ENCODE measurements around the gene INPP4A.

The INPP4A gene

GRCh38 chr2:98551316-98551715 is 106.7 kb downstream of the INPP4A start:
- H3K9me3 ChIP-seq (ENCODE audit: insufficient read depth, low read depth, low read length) = no peaks in the 10 kb centered on the region
- H3K4me1 ChIP-seq (ENCODE audit: insufficient read depth, low read length) = no peaks in the 10 kb centered on the region
- no peak overlapping the region for H3K9ac ChIP-seq (ENCODE audit: low read depth, low read length)
- WGBS = 97% methylated on average over 6 of the region's 6 CpGs
- H3K36me3 ChIP-seq (ENCODE audit: insufficient read depth, low read length) = peaks cover 72% of the 10 kb centered on the region
- H3K4me3 ChIP-seq (ENCODE audit: low read length) = no peak overlapping the region
- no peaks in the 10 kb centered on the region for H3K27me3 ChIP-seq (ENCODE audit: insufficient read depth, low read length)
- no peak overlapping the region for H3K27ac ChIP-seq (ENCODE audit: low read depth, low read length)

DNA sequence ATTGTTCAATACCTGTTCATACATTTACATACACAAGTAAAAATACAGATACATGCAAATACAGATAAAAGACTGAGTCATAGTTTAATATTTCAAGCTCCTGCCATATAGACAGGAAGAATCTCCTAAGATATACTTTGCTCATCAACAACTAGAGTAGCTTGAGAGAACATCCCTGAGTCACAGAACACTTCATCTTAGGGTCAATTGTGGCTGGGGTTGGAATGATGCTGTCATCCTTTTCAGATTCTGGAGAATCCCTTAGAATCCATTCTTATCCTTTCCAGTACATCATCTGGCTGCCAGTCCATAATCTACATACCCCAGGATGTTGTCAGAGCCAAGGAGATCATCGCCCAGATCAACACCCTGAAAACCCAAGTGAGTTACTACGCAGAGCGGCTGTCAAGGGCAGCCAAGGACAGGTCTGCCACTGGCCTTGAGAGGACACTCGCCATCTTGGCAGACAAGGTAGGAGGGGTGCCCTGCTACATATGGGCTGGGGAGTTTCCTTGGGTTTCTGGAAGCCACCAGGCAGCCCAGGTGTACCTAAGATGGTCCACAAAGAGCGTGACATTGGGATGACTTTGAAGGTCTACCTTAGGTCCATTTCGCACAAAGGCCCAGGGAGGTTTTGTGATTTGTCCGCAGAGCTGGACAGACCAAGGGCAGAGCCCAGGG is 108.0 kb downstream of the INPP4A start:
- Histone ChIP-seq H3K4me3 (ENCODE audit: low read length) (no peak overlapping the region), H3K27ac (ENCODE audit: low read depth, low read length) (no peak overlapping the region), H3K9me3 (ENCODE audit: insufficient read depth, low read depth, low read length) (no peaks in the 10 kb centered on the region), H3K4me1 (ENCODE audit: insufficient read depth, low read length) (no peaks in the 10 kb centered on the region), H3K36me3 (ENCODE audit: insufficient read depth, low read length) (peaks cover 73% of the 10 kb centered on the region), H3K9ac (ENCODE audit: low read depth, low read length) (no peak overlapping the region), H3K27me3 (ENCODE audit: insufficient read depth, low read length) (no peaks in the 10 kb centered on the region)
- WGBS = 96% methylated on average over 7 of the region's 7 CpGs

DNA sequence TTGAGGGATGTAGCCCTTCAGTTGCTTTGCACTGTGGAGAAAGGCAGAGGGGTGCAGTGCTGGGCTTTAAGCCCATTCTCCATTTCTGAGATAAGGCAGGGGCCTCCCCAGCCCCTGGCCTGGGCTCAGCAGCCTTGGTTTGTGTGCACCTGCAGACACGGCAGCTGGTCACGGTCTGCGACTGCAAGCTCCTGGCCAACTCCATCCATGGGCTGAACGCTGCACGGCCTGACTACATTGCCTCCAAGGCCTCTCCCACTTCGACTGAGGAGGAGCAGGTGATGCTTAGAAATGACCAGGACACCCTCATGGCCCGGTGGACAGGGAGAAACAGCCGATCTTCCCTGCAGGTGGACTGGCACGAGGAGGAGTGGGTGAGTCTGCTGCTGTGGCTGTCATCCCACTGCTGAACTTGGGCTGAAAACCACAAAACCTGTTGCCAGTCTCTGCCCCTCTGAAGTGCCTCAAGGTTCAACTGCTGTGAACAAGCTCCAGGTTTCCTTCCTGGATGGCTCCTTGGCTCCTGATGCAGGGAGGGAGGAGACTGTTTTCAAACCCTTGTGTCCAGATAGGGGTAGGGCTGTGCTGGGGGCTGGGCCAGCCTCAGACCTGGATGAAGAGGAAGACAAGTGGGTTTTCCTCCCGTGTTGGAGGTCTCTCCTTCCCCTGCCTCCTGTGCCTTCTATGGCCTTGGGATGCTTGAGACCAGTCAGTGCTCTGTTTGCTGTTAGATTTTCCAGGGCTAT is 109.6 kb downstream of the INPP4A start:
- Histone ChIP-seq H3K9me3 (ENCODE audit: insufficient read depth, low read depth, low read length) (no peaks in the 10 kb centered on the region), H3K27me3 (ENCODE audit: insufficient read depth, low read length) (no peaks in the 10 kb centered on the region), H3K36me3 (ENCODE audit: insufficient read depth, low read length) (peaks cover 73% of the 10 kb centered on the region), H3K9ac (ENCODE audit: low read depth, low read length) (no peak overlapping the region), H3K4me1 (ENCODE audit: insufficient read depth, low read length) (no peaks in the 10 kb centered on the region), H3K27ac (ENCODE audit: low read depth, low read length) (no peak overlapping the region), H3K4me3 (ENCODE audit: low read length) (no peak overlapping the region)
- 95% methylated on average over 10 of the region's 10 CpGs for WGBS

GRCh38 chr2:98555696-98556095 is 111.0 kb downstream of the INPP4A start:
- no peaks in the 10 kb centered on the region for H3K4me1 ChIP-seq (ENCODE audit: insufficient read depth, low read length)
- no peak overlapping the region for H3K4me3 ChIP-seq (ENCODE audit: low read length)
- H3K36me3 ChIP-seq (ENCODE audit: insufficient read depth, low read length) = peaks cover 73% of the 10 kb centered on the region
- H3K9me3 ChIP-seq (ENCODE audit: insufficient read depth, low read depth, low read length) = no peaks in the 10 kb centered on the region
- no peaks in the 10 kb centered on the region for H3K27me3 ChIP-seq (ENCODE audit: insufficient read depth, low read length)
- WGBS = 97% methylated on average over 8 of the region's 8 CpGs
- no peak overlapping the region for H3K9ac ChIP-seq (ENCODE audit: low read depth, low read length)
- no peak overlapping the region for H3K27ac ChIP-seq (ENCODE audit: low read depth, low read length)

DNA sequence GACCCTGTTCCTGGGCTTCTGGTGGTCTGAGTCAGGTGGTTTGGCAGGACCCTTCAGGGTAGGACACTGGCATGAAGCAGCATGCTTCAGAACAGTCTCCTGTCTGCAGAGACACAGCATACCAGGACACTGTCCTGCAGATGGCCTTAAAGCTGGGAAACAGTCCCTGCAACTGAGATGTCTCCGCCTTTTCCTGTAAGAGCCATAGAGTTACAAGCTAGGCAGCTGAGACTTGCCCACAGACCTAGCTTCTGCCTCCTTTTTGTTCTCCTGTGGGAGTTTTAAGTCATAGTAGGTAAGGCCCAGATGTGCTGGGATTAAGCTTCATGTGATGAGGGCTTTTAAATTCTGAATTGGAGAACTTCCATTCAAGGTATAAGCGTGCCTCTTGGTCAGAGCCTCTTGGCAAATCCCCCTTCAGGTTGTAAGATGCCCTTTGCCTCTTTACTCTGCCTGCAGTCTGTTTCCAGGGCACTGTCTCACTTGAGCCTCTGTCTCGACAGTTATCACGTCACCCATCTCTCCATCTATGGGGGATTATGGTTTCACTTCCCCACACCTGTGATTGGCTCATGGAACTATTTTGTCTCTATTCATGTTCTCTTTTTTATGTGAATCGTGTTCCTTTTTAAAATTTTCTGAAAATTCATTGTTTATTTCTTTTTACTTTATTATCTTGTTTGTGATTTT is 111.8 kb downstream of the INPP4A start:
- no peaks in the 10 kb centered on the region for H3K9me3 ChIP-seq (ENCODE audit: insufficient read depth, low read depth, low read length)
- 98% methylated on average over 4 of the region's 5 CpGs for WGBS
- peaks cover 77% of the 10 kb centered on the region for H3K36me3 ChIP-seq (ENCODE audit: insufficient read depth, low read length)
- H3K4me1 ChIP-seq (ENCODE audit: insufficient read depth, low read length) = no peaks in the 10 kb centered on the region
- H3K9ac ChIP-seq (ENCODE audit: low read depth, low read length) = no peak overlapping the region
- H3K27ac ChIP-seq (ENCODE audit: low read depth, low read length) = no peak overlapping the region
- no peak overlapping the region for H3K4me3 ChIP-seq (ENCODE audit: low read length)
- no peaks in the 10 kb centered on the region for H3K27me3 ChIP-seq (ENCODE audit: insufficient read depth, low read length)

GRCh38 chr2:98558852-98559530 is 114.3 kb downstream of the INPP4A start:
- WGBS = 96% methylated on average over 16 of the region's 16 CpGs
- Histone ChIP-seq H3K9me3 (ENCODE audit: insufficient read depth, low read depth, low read length) (no peaks in the 10 kb centered on the region), H3K27ac (ENCODE audit: low read depth, low read length) (no peak overlapping the region), H3K27me3 (ENCODE audit: insufficient read depth, low read length) (no peaks in the 10 kb centered on the region), H3K4me1 (ENCODE audit: insufficient read depth, low read length) (no peaks in the 10 kb centered on the region), H3K36me3 (ENCODE audit: insufficient read depth, low read length) (peaks cover 66% of the 10 kb centered on the region), H3K4me3 (ENCODE audit: low read length) (no peak overlapping the region), H3K9ac (ENCODE audit: low read depth, low read length) (no peak overlapping the region)

- H3K4me3 ChIP-seq (ENCODE audit: low read length) = no peak overlapping the region
- H3K27ac ChIP-seq (ENCODE audit: low read depth, low read length) = no peak overlapping the region
- WGBS = 97% methylated on average over 3 of the region's 3 CpGs
- no peak overlapping the region for H3K9ac ChIP-seq (ENCODE audit: low read depth, low read length)
- H3K9me3 ChIP-seq (ENCODE audit: insufficient read depth, low read depth, low read length) = no peaks in the 10 kb centered on the region
- H3K36me3 ChIP-seq (ENCODE audit: insufficient read depth, low read length) = peaks cover 66% of the 10 kb centered on the region
- no peaks in the 10 kb centered on the region for H3K27me3 ChIP-seq (ENCODE audit: insufficient read depth, low read length)
- no peaks in the 10 kb centered on the region for H3K4me1 ChIP-seq (ENCODE audit: insufficient read depth, low read length)
Measured at GRCh38 chr2:98559581-98559980, 114.9 kb downstream of the INPP4A start.

GRCh38 chr2:98560256-98560771 is 115.7 kb downstream of the INPP4A start:
- Histone ChIP-seq H3K4me1 (ENCODE audit: insufficient read depth, low read length) (no peaks in the 10 kb centered on the region), H3K9ac (ENCODE audit: low read depth, low read length) (no peak overlapping the region), H3K4me3 (ENCODE audit: low read length) (no peak overlapping the region), H3K27me3 (ENCODE audit: insufficient read depth, low read length) (no peaks in the 10 kb centered on the region), H3K27ac (ENCODE audit: low read depth, low read length) (no peak overlapping the region), H3K9me3 (ENCODE audit: insufficient read depth, low read depth, low read length) (no peaks in the 10 kb centered on the region), H3K36me3 (ENCODE audit: insufficient read depth, low read length) (peaks cover 66% of the 10 kb centered on the region)
- WGBS = 92% methylated on average over 9 of the region's 9 CpGs

GRCh38 chr2:98561018-98561417 is 116.4 kb downstream of the INPP4A start:
- Histone ChIP-seq H3K9me3 (ENCODE audit: insufficient read depth, low read depth, low read length) (no peaks in the 10 kb centered on the region), H3K4me3 (ENCODE audit: low read length) (no peak overlapping the region), H3K36me3 (ENCODE audit: insufficient read depth, low read length) (peaks cover 66% of the 10 kb centered on the region), H3K9ac (ENCODE audit: low read depth, low read length) (no peak overlapping the region), H3K27me3 (ENCODE audit: insufficient read depth, low read length) (no peaks in the 10 kb centered on the region), H3K27ac (ENCODE audit: low read depth, low read length) (no peak overlapping the region), H3K4me1 (ENCODE audit: insufficient read depth, low read length) (no peaks in the 10 kb centered on the region)
- 94% methylated on average over 9 of the region's 9 CpGs for whole genome bisulfite sequencing

DNA sequence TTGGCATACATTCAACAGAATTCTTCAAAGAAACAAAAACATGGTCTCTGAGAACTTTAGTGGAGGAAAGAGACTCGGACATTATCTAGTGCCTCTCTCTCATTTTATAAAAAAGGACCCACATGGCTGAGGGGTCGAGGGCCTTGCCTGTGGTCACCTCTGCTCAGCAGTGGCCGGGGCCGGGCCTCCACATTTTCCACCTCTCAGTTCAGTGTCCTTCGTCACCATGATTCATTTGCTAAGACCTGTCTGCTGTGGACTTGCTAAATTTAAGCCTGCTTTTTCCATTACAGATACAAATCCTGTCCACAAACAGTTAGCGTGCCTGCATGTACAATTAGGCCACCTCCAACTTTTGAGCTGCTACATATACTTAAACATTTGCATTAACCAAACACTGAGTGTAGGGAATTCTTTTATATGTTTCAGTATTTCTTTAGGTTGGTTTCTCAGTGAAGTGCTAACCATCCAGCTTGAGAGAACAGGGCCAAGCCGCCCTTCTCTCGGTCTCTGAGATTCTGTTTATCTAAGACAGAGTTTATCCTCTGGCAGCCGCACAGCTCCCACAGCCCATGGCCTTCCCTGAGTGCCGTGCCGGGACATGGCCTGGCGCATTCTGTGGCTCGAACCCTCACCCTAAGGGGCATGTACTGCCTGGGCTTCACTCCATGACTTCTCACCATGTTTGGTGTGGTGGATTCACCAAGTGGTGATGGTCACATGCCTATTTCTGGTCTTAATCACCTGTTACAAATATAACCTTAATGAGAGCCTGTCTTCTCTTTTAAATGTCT is 117.4 kb downstream of the INPP4A start:
- H3K36me3 ChIP-seq (ENCODE audit: insufficient read depth, low read length) = peaks cover 64% of the 10 kb centered on the region
- H3K9ac ChIP-seq (ENCODE audit: low read depth, low read length) = no peak overlapping the region
- H3K4me1 ChIP-seq (ENCODE audit: insufficient read depth, low read length) = no peaks in the 10 kb centered on the region
- 94% methylated on average over 13 of the region's 13 CpGs for WGBS
- no peak overlapping the region for H3K4me3 ChIP-seq (ENCODE audit: low read length)
- no peaks in the 10 kb centered on the region for H3K9me3 ChIP-seq (ENCODE audit: insufficient read depth, low read depth, low read length)
- H3K27me3 ChIP-seq (ENCODE audit: insufficient read depth, low read length) = no peaks in the 10 kb centered on the region
- no peak overlapping the region for H3K27ac ChIP-seq (ENCODE audit: low read depth, low read length)

Measured in HUES64 (cell line).